Cardiac muscle cell (in vitro differentiated cells and primary cell): ENCODE data around the gene POMGNT1. TPM values are rescaled to one million over a fixed set of nuclear protein-coding genes. Genes with fewer than 3 reads are reported as not detected.

Source experiments
- DNase-seq, 2 donors: peaks; one replicate each; pipeline versions ENCODE4 v3.0.0 to v3.0.0-alpha.2; 2010 to 2017; ENCODE audit warnings: low read depth in 1 of 2, low spot score in 1 of 2
- H3K27ac ChIP-seq: fragments of 200-600 bp; sonication (generic); 2 replicates; pipeline ENCODE4 v1.5.1; 2016
- H3K27me3 ChIP-seq: fragments of 200-600 bp; sonication (generic); 2 replicates; pipeline ENCODE4 v1.6.0; 2016; ENCODE audit warnings: control low read depth
- H3K36me3 ChIP-seq: fragments of 200-600 bp; sonication (generic); 2 replicates; pipeline ENCODE4 v1.5.1; 2016; ENCODE audit warnings: control low read depth
- H3K4me1 ChIP-seq: fragments of 200-600 bp; sonication (generic); 2 replicates; pipeline ENCODE4 v1.8.1; 2017; ENCODE audit warnings: low read depth, mild to moderate bottlenecking, mixed run types
- H3K4me3 ChIP-seq: fragments of 200-600 bp; sonication (generic); 2 replicates; pipeline ENCODE4 v1.5.1; 2016; ENCODE audit warnings: mild to moderate bottlenecking
- H3K9me3 ChIP-seq: fragments of 200-600 bp; sonication (generic); 2 replicates; pipeline ENCODE4 v1.5.1; 2017; ENCODE audit warnings: low read depth, mild to moderate bottlenecking, control low read depth
- CTCF ChIP-seq: IDR thresholded peaks from 2 replicates; pipeline ENCODE4 v1.5.1; 2012; ENCODE audit warnings: low read depth, mild to moderate bottlenecking, low read length
- polyA plus RNA-seq: library from polyadenylated mRNA; unstranded; fragments of >200 nt; fragmentation: Nextera tagmentation; extraction: Ambion mirVana; gene quantifications from 2 replicates; pipeline ENCODE4 v1.2.1, GENCODE V29; 2016
- total RNA-seq: library from RNA; depleted of rRNA; stranded (reverse); fragments of >200 nt; gene quantifications from 2 replicates; pipeline ENCODE4 v1.2.3, GENCODE V29; 2016

Gene POMGNT1
- total and polyA plus RNA-seq, 2 experiments from 2014 or later: 125 to 128 TPM

DNA sequence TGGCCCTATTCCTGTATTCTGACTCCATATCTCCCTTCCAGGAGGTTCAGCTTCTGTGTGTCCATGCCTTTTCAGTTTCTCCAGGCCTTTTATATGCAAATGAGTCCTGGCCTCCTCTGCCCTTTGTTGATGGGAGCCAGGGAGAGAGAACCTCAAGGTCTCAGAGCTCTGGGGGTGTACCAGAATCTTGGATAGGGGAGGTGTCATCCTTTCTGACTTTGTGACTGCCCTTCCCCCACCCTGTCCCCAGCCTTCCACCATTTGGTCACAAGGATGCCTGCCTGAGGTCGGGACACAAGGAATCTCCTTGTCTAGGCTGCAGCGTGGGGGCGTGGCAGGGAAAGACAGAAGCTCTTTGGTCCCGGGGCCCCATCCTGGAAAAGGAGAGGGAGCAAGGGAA is 23.5 kb upstream of the POMGNT1 start:
- Histone ChIP-seq H3K9me3 (no peaks in the 10 kb centered on the region), H3K4me3 (no peak overlapping the region), H3K36me3 (no peaks in the 10 kb centered on the region), H3K27ac (peak overlapping the region; percentile 45), H3K4me1 (peaks cover 6% of the 10 kb centered on the region), H3K27me3 (no peaks in the 10 kb centered on the region)
- DNase-seq: peak in 1 of 2 donors; percentile 25
- no peak for TF ChIP-seq CTCF

DNA sequence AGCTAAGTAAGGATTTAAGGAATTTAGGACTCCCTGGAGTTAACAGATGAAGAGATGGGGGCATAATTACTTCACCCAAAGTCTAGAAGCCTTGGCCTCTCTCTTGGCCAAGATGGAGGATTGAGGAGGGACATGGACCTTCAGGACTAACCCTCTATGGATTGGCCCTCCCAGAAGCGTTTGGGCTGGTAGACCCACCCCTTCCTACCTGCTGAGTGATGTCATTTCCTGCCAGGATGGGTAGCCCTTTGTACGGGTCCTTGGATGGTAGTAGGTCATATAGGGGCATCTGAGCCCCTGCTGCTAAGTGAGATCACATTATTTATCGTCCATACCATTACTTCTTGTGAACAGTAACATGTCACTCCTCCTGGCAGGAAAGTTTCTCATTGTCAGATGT is 22.6 kb upstream of the POMGNT1 start:
- H3K36me3 ChIP-seq: no peaks in the 10 kb centered on the region
- H3K9me3 ChIP-seq: no peaks in the 10 kb centered on the region
- H3K27me3 ChIP-seq: no peaks in the 10 kb centered on the region
- peaks cover 6% of the 10 kb centered on the region for H3K4me1 ChIP-seq
- no peak for TF ChIP-seq CTCF
- no peak overlapping the region for H3K27ac ChIP-seq
- H3K4me3 ChIP-seq: no peak overlapping the region
- no peak for DNase-seq

DNA sequence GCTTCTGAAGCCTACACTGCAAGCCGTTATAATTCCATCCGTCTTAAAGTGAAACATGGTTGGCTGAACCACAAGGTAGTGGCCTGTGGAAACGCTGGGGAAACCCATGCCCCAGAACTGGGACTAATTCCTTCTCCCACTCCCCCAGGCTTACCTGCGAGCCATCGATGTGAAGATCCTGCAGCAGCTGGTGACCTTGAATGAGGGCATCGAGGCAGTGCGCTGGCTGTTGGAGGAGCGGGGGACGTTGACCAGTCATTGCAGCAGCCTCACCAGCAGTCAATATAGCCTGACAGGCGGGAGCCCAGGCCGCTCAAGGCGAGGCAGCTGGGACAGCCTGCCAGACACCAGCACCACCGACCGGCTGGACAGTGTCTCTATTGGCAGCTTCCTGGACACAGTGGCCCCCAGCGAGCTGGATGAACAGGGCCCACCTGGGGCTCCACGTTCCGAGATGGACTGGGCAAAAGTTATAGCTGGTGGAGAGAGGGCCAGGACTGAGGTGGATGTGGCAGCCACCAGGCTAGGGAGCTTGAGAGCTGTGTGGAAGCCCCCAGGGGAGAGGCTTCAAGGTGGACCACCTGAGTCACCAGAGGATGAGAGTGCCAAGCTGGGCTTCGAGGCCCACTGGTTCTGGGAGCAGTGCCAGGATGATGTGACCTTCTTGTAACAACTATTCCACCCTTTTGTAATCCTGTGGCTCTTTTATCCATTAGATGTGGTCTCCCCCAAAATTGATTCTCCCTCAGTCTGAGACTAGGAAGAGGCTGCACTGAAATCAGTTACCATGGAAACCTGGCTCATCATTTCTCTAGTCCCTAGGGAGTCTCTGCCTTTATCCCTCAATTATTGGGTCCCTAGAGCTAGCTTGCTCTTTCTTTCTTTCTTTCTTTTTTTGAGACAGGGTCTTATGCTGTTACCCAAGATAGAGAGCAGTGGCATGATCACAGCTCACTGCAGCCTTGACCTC is 21.6 kb upstream of the POMGNT1 start:
- Histone ChIP-seq H3K27me3 (no peaks in the 10 kb centered on the region), H3K4me3 (no peak overlapping the region), H3K9me3 (no peaks in the 10 kb centered on the region), H3K27ac (no peak overlapping the region), H3K4me1 (peaks cover 6% of the 10 kb centered on the region), H3K36me3 (no peaks in the 10 kb centered on the region)
- DNase-seq: no peak
- no peak for TF ChIP-seq CTCF

DNA sequence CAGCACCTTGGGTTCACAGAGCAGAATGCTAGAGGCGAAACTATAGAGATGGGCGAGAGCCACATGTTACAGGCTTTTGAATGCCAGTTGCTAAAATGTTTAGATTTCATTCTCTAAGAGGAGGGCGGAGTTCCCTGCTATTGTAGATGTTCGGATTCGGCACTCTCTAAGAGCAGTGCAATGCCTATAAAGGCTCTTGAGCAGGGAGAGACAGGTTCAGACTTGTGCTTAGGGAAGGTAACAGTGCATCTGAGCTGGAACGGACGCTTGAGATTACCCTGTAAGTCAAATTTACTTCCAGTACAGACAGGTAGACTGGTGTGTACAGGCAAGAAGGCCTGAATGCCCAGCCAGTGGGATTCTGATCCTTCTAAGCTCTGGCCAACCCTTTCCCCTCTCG is 20.2 kb upstream of the POMGNT1 start:
- peaks cover 6% of the 10 kb centered on the region for H3K4me1 ChIP-seq
- no peaks in the 10 kb centered on the region for H3K9me3 ChIP-seq
- no peak overlapping the region for H3K4me3 ChIP-seq
- no peaks in the 10 kb centered on the region for H3K36me3 ChIP-seq
- no peak overlapping the region for H3K27ac ChIP-seq
- no peaks in the 10 kb centered on the region for H3K27me3 ChIP-seq
- no peak for DNase-seq
- no peak for TF ChIP-seq CTCF

DNA sequence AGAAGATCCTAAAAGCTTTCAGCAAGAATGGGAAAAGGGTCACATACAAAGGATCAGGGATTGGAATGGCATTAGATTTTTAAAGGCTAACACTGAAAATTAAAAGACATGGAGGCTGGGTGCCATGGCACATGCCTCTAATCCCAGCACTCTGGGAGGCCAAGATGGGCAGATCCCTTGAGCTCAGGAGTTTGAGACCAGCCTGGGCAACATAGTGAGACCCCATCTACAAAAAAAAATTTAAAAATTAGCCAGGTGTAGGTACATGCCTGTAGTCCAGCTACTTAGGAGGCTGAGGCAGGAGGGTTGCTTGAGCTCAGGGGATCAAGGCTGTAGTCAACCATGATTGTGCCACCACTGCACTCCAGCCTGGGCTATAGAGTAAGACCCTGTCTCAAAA is 17.3 kb upstream of the POMGNT1 start:
- Histone ChIP-seq H3K27ac (no peak overlapping the region), H3K9me3 (no peaks in the 10 kb centered on the region), H3K27me3 (no peaks in the 10 kb centered on the region), H3K4me1 (no peaks in the 10 kb centered on the region), H3K4me3 (no peak overlapping the region), H3K36me3 (no peaks in the 10 kb centered on the region)
- no peak for DNase-seq
- TF ChIP-seq CTCF: no peak
